AG10803 (cell line): ENCODE results near the gene AP1S3.
A peak's percentile ranks its signal among the peaks of the same experiment; 100 is the strongest.
"Not testable (repeated sequence)": the region's sequence is repeated elsewhere in the genome, so short reads cannot be mapped to it uniquely, and the experiment has no call there.

Experiments used
- DNase-seq: peaks from one replicate; pipeline ENCODE4 v3.0.0; 2010; ENCODE audit warnings: low read depth
- H3K4me3 ChIP-seq: 2 replicates; pipeline ENCODE4 v1.5.1; 2011; ENCODE audit warnings: mild to moderate bottlenecking, low read length, control low read depth
- TF ChIP-seq, protein P1 (sequence below): conservative IDR thresholded peaks from 2 replicates; pipeline ENCODE4 v1.5.1; 2011; ENCODE audit warnings: mild to moderate bottlenecking, low read length, control low read depth, inconsistent platforms

Gene AP1S3

DNA sequence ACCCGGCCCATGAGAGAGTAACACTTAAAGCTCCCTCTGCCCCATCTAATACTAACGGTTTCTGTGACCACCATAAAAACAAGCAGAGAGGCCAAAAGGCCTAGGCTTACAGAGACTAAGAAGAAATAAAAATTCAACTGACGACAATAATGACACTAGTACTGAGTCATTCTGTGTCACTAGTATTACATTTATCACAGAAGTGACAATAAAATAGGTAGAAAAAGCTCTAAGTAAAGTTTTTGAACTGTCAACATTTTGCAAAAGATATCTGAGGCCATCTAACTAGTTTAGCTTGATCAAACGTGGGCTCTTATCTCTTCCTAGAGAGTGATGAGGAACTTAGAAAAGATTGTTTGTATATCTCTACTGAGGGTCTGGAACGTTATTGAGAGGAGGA is 35.6 kb downstream of the AP1S3 start:
- TF ChIP-seq, protein P1, sequence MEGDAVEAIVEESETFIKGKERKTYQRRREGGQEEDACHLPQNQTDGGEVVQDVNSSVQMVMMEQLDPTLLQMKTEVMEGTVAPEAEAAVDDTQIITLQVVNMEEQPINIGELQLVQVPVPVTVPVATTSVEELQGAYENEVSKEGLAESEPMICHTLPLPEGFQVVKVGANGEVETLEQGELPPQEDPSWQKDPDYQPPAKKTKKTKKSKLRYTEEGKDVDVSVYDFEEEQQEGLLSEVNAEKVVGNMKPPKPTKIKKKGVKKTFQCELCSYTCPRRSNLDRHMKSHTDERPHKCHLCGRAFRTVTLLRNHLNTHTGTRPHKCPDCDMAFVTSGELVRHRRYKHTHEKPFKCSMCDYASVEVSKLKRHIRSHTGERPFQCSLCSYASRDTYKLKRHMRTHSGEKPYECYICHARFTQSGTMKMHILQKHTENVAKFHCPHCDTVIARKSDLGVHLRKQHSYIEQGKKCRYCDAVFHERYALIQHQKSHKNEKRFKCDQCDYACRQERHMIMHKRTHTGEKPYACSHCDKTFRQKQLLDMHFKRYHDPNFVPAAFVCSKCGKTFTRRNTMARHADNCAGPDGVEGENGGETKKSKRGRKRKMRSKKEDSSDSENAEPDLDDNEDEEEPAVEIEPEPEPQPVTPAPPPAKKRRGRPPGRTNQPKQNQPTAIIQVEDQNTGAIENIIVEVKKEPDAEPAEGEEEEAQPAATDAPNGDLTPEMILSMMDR = no peak
- no peak overlapping the region for H3K4me3 ChIP-seq
- DNase-seq = no peak

DNA sequence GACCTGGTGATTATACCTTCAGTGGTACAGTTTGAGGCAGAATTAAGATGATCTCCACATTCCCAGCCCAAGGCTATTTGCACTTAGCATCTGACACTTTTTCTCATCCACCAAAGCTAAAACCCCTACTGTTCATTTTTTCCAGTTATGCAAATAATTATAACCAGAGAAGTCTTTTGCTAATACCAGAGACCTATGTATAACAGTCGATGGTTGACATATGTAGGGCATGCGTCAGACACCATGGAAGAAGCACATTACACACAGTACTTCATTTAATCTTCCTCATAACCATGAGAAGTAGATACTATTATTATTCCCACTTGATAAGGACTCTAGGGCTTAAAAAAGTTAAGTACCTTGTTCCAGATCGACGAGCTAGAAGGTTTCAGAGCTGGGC is 36.5 kb downstream of the AP1S3 start:
- no peak overlapping the region for H3K4me3 ChIP-seq
- TF ChIP-seq, protein P1 = no peak
- DNase-seq = no peak

DNA sequence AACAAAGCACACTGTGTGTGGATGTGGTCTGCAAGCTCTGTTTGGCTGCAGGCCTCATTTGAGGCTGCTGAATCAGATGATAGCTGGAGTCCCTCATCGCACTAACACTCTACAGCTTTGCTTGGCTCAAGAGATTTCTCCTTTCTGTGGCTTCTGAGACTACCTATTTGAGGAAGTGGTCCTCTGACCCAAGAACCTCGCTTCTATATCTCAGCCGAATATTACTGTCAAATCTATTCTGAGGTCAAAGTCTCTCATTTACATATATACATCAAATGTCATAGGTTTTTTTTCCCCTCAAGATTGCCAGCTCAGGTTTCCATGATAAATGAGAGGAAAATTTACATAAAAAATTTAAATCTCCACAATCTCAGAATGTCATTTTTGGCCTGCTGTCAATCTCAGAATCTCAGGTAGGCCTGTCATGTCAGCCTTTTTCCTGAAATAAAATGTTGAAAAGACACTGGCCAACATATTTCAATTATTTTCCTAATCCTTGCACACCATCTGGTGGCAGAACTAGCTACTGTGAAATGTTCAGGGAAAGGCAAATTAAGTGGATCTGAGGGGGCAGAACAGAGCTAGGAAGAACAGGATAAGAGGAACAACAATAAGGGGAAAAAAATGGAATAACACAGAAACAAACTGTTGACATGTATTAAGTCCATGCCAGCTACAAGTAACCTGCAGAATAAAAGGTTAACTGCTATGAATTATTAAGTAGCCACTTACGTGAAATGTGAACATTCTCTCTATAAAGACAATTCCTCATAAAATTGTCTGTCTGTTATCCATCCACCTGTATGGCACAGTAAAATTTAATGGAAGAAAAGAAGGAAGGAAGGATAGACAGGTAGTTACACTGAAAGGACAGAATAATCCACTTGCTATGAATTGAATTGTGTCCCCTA is 39.3 kb downstream of the AP1S3 start:
- DNase-seq = peak; percentile 36
- TF ChIP-seq, protein P1 = peak; percentile 76
- H3K4me3 ChIP-seq = no peak overlapping the region

DNA sequence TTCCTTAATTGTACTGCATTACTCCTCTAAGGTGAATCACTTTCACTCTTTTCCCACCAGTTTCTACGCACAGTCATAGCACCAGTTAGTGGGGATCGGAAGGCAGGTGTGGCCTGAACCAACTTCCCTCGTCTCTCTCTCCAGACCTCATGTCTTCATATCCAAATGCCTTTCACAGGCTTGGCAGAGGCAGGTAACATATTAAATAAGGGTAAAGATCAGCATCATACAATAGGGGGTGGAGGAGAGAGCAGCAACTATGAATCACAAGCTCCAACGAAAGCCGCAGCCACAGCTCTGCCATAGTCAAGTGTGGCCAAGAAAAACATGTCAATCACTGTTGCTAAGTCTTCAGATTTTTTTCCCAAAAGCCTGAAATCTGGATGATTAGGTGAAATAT is 40.3 kb downstream of the AP1S3 start:
- DNase-seq = no peak
- H3K4me3 ChIP-seq = no peak overlapping the region
- TF ChIP-seq, protein P1 = no peak

DNA sequence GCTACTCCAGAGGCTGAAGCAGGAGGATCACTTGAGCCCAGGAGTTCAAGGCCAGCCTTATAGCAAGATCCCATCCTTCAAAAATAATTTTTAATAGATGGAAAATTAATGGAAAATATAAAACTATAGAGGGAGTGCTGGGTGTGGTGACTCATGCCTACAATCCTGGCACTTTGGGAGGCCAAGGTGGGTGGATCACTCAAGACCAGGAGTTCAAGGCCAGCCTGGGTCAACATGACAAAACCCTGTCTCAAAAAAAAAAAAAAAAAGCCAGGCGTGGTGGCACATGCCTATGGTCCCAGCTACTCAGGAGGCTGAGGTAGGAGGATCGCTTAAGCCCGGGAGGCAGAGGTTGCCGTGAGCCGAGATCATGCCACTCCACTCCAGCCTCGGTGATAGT is 48.0 kb downstream of the AP1S3 start:
- no peak overlapping the region for H3K4me3 ChIP-seq
- no peak for DNase-seq
- TF ChIP-seq, protein P1 = no peak

DNA sequence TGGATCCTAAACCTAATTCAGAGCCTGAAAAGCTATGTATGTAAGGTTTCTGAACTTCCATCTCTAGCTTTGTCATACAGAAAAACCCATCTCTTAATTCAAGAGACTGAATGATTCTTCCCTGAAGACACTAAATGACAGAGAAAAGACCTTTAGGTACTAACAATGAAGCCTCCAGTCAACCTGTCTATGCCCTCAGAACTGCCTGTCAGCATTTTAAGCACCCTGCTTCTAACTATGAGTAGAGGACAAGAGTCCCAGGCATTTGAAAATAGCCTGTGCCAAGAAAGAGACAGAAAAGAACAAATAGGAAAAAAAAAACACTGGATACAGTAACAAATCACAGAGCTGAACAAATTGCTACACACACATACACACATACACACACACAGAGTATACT is 48.6 kb downstream of the AP1S3 start:
- no peak overlapping the region for H3K4me3 ChIP-seq
- no peak for DNase-seq
- TF ChIP-seq, protein P1 = no peak

DNA sequence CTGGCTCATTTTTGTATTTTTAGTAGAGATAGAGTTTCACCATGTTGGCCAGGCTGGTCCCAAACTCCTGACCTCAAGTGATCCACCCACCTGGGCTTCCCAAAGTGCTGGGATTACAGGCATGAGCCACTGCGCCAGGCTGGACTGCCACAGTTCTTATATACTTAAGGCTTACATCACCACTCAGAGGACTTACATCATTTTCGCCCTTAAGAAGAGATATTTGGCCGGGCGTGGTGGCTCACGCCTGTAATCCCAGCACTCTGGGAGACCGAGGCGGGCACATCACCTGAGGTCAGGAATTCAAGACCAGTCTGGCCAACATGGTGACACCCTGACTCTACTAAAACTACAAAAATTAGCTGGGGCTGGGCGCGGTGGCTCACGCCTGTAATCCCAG is 49.3 kb downstream of the AP1S3 start:
- not testable (repeated sequence) for DNase-seq

More for the DNA sequence above, 49.3 kb downstream of the AP1S3 start:
- H3K4me3 ChIP-seq = not testable (repeated sequence)
